ENCODE data around the gene MLLT6.

MLLT6 gene

GRCh38 chr17:38693700-38694329, 11.3 kb upstream of the MLLT6 start:
- Histone ChIP-seq H4K20me1 (ENCODE audit: insufficient read depth) (no peaks in the 10 kb centered on the region), H3K27ac (no peak overlapping the region), H3K36me3 (ENCODE audit: insufficient read depth) (no peaks in the 10 kb centered on the region), H3K9ac (no peak overlapping the region), H3K4me3 (IDR thresholded peaks at IDR 0.05; ENCODE audit: insufficient read depth, low read depth, low read length) (no peak overlapping the region), H3K27me3 (ENCODE audit: insufficient read depth, low read depth) (no peaks in the 10 kb centered on the region), H3K4me2 (no peak overlapping the region), H3K79me2 (ENCODE audit: insufficient read depth, low read depth) (no peaks in the 10 kb centered on the region), H3K4me1 (ENCODE audit: low read depth, poor library complexity, severe bottlenecking) (peaks cover 1% of the 10 kb centered on the region), H2AFZ (ENCODE audit: low read depth) (no peak overlapping the region)
- no peak for TF ChIP-seq CTCF (conservative IDR thresholded peaks at IDR 0.05; ENCODE audit: low read depth, low read length)

GRCh38 chr17:38697061-38697820, 7.8 kb upstream of the MLLT6 start:
- Histone ChIP-seq H3K36me3 (ENCODE audit: insufficient read depth) (no peaks in the 10 kb centered on the region), H2AFZ (ENCODE audit: low read depth) (no peak overlapping the region), H3K4me1 (ENCODE audit: low read depth, poor library complexity, severe bottlenecking) (peaks cover 31% of the 10 kb centered on the region), H3K4me2 (no peak overlapping the region), H3K4me3 (IDR thresholded peaks at IDR 0.05; ENCODE audit: insufficient read depth, low read depth, low read length) (no peak overlapping the region), H3K9ac (no peak overlapping the region), H3K27ac (no peak overlapping the region), H4K20me1 (ENCODE audit: insufficient read depth) (no peaks in the 10 kb centered on the region), H3K27me3 (ENCODE audit: insufficient read depth, low read depth) (no peaks in the 10 kb centered on the region), H3K79me2 (ENCODE audit: insufficient read depth, low read depth) (no peaks in the 10 kb centered on the region)
- TF ChIP-seq CTCF (conservative IDR thresholded peaks at IDR 0.05; ENCODE audit: low read depth, low read length), result no peak

- no peak for TF ChIP-seq CTCF (conservative IDR thresholded peaks at IDR 0.05; ENCODE audit: low read depth, low read length)
- peaks cover 31% of the 10 kb centered on the region for H3K4me1 ChIP-seq (ENCODE audit: low read depth, poor library complexity, severe bottlenecking)
- H3K9ac ChIP-seq, result no peak overlapping the region
- no peak overlapping the region for H3K4me3 ChIP-seq (IDR thresholded peaks at IDR 0.05; ENCODE audit: insufficient read depth, low read depth, low read length)
- no peaks in the 10 kb centered on the region for H4K20me1 ChIP-seq (ENCODE audit: insufficient read depth)
- H3K79me2 ChIP-seq (ENCODE audit: insufficient read depth, low read depth), result no peaks in the 10 kb centered on the region; the same call in 1 of the 2 replicates
- H3K27ac ChIP-seq, result no peak overlapping the region
- H3K4me2 ChIP-seq, result no peak overlapping the region
- no peaks in the 10 kb centered on the region for H3K36me3 ChIP-seq (ENCODE audit: insufficient read depth)
- H2AFZ ChIP-seq (ENCODE audit: low read depth), result no peak overlapping the region
- no peaks in the 10 kb centered on the region for H3K27me3 ChIP-seq (ENCODE audit: insufficient read depth, low read depth)
Observed at GRCh38 chr17:38698760-38699159, 6.3 kb upstream of the MLLT6 start.

GRCh38 chr17:38701504-38702165, 3.4 kb upstream of the MLLT6 start:
- Histone ChIP-seq H4K20me1 (ENCODE audit: insufficient read depth) (no peaks in the 10 kb centered on the region), H3K4me2 (peak overlapping the region; percentile 89), H3K27ac (peak overlapping the region; percentile 98), H3K36me3 (ENCODE audit: insufficient read depth) (no peaks in the 10 kb centered on the region), H2AFZ (ENCODE audit: low read depth) (peak overlapping the region; percentile 60), H3K9ac (peak overlapping the region; percentile 97), H3K79me2 (ENCODE audit: insufficient read depth, low read depth) (peaks cover 14% of the 10 kb centered on the region), H3K4me3 (IDR thresholded peaks at IDR 0.05; ENCODE audit: insufficient read depth, low read depth, low read length) (no peak overlapping the region), H3K27me3 (ENCODE audit: insufficient read depth, low read depth) (no peaks in the 10 kb centered on the region), H3K4me1 (ENCODE audit: low read depth, poor library complexity, severe bottlenecking) (peaks cover 35% of the 10 kb centered on the region)
- TF ChIP-seq CTCF (conservative IDR thresholded peaks at IDR 0.05; ENCODE audit: low read depth, low read length), result no peak

Measured in KMS-11 (cell line).